GM12878 (cell line): ENCODE data around the gene ADAM10.

Source experiments
- CTCF ChIP-seq, 3 experiments: IDR thresholded peaks in 2 of 3; conservative IDR thresholded peaks in 1 of 3; 2 replicates each; pipeline ENCODE4 v1.5.1; 2011; ENCODE audit warnings: low read depth in 3 of 3, low read length in 3 of 3, mild to moderate bottlenecking in 3 of 3, control low read depth in 2 of 3, moderate library complexity in 2 of 3, inconsistent platforms in 1 of 3, mixed read lengths in 1 of 3; ENCODE audit not compliant: control insufficient read depth in 2 of 3, insufficient read depth in 1 of 3; ENCODE audit errors: extremely low read depth in 1 of 3
- ELK1 ChIP-seq: IDR thresholded peaks from 2 replicates; pipeline ENCODE4 v1.6.1; 2012; ENCODE audit warnings: low read depth, low read length, improper control_type of control experiment
- TF ChIP-seq, protein P1 (sequence below): IDR thresholded peaks from 2 replicates; pipeline ENCODE4 v1.6.1; 2012; ENCODE audit warnings: mild to moderate bottlenecking, low read depth, low read length

DNA sequence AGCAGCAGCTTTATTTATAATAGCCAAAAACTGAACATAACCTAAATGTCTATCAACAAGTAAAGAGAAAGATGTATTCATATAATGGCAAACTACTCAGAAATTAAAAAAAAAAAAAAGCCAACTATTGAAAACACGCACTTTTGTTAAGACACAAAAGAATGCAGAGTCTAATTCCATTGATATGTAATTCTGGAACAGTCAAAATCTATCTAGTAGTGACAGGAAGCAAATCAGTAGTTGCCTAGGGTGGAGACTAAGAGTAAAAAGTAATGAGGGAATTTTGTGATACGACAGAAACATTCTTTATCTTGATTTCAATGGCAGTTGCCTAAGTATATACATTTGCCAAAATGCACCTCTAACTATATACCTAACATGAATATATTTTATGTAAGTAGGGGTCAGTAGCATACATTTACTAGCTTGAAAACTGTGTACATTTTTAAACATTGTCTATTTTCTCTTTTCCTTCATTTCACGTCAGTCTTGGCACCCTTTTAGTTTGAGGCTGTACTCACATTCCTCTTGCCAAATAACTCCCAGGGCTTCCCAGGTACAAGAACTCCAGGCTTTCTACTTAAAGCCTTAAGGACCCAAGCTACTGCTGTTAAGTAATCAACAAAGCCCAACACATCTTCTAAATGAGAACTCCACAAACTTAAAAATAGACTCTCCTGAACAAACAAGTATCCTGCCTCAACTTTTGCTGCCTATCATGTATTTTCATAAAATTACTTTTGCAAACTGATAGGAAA lies 54.7 kb downstream of the ADAM10 start:
- TF ChIP-seq ELK1 (no peak), CTCF (IDR thresholded peaks at IDR 0.05 in 2 of 3, conservative IDR thresholded peaks at IDR 0.05 in 1 of 3; ENCODE audit: control insufficient read depth in 2 of 3, extremely low read depth in 1 of 3, insufficient read depth in 1 of 3, low read depth in 3 of 3, low read length in 3 of 3) (no peak)
- TF ChIP-seq, protein P1, sequence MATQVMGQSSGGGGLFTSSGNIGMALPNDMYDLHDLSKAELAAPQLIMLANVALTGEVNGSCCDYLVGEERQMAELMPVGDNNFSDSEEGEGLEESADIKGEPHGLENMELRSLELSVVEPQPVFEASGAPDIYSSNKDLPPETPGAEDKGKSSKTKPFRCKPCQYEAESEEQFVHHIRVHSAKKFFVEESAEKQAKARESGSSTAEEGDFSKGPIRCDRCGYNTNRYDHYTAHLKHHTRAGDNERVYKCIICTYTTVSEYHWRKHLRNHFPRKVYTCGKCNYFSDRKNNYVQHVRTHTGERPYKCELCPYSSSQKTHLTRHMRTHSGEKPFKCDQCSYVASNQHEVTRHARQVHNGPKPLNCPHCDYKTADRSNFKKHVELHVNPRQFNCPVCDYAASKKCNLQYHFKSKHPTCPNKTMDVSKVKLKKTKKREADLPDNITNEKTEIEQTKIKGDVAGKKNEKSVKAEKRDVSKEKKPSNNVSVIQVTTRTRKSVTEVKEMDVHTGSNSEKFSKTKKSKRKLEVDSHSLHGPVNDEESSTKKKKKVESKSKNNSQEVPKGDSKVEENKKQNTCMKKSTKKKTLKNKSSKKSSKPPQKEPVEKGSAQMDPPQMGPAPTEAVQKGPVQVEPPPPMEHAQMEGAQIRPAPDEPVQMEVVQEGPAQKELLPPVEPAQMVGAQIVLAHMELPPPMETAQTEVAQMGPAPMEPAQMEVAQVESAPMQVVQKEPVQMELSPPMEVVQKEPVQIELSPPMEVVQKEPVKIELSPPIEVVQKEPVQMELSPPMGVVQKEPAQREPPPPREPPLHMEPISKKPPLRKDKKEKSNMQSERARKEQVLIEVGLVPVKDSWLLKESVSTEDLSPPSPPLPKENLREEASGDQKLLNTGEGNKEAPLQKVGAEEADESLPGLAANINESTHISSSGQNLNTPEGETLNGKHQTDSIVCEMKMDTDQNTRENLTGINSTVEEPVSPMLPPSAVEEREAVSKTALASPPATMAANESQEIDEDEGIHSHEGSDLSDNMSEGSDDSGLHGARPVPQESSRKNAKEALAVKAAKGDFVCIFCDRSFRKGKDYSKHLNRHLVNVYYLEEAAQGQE: no peak
